GM19099 (cell line): ENCODE measurements around the gene NPIPB13.
"Not testable (repeated sequence)": the region's sequence is repeated elsewhere in the genome, so short reads cannot be mapped to it uniquely, and the experiment has no call there.

Experiments
- POLR2A ChIP-seq: IDR thresholded peaks from 3 replicates; pipeline ENCODE4 v1.6.1; 2011; ENCODE audit warnings: low read depth; ENCODE audit not compliant: insufficient read length; ENCODE audit errors: extremely low read depth

NPIPB13 gene

GRCh38 chr16:30248379-30248778 lies at the start of gene NPIPB13:
TSS of gene NPIPB13 (minus strand) at chr16:30248479. CDS start at chr16:30245573, 2,906 bp downstream.
- not testable (repeated sequence) for TF ChIP-seq POLR2A

- not testable (repeated sequence) for TF ChIP-seq POLR2A
Measured at GRCh38 chr16:30199049-30199448, 49.2 kb downstream of the NPIPB13 start, which contains the start of gene SULT1A3. TSS of gene SULT1A3 (plus strand) at chr16:30199255. CDS start at chr16:30200729, 1,474 bp downstream.
